ENCODE measurements around the gene MTRR. TPM values are rescaled to one million over a fixed set of nuclear protein-coding genes. Genes with fewer than 3 reads are reported as not detected.

Gene MTRR
- total RNA-seq, 2 donors from 2014 or later, result 15.8 to 23.9 TPM

- peaks cover 8 to 31% of the 10 kb centered on the region in 2 donors for H3K36me3 ChIP-seq (replicated peaks in 1 of 2; ENCODE audit: insufficient read depth in 1 of 2, low read depth in 2 of 2)
- no peaks in the 10 kb centered on the region for H3K9me3 ChIP-seq
- no peaks in the 10 kb centered on the region for H3K27me3 ChIP-seq
- ATAC-seq (no peak), DNase-seq (no peak)
- H3K27ac ChIP-seq, result no peak overlapping the region
- no peaks in the 10 kb centered on the region for H3K4me1 ChIP-seq
- intact Hi-C loops (cut with DNase I), result no loop called here
- TF ChIP-seq CTCF (IDR thresholded peaks at IDR 0.05), result no peak
- H3K4me3 ChIP-seq, result no peak overlapping the region
- WGBS, 2 donors, result 75 to 84% methylated on average over 5 of the region's 5 CpGs
These were observed 25.5 kb downstream of the MTRR start for GRCh38 chr5:7894439-7894838.

GRCh38 chr5:7894860-7895259 is 25.9 kb downstream of the MTRR start:
- no peaks in the 10 kb centered on the region for H3K9me3 ChIP-seq
- no peak for DNase-seq
- WGBS, 2 donors, result 64 to 76% methylated on average over 2 of the region's 2 CpGs
- no peak overlapping the region for H3K27ac ChIP-seq
- no peaks in the 10 kb centered on the region for H3K4me1 ChIP-seq
- no peak for ATAC-seq
- H3K4me3 ChIP-seq, result no peak overlapping the region
- no peaks in the 10 kb centered on the region for H3K27me3 ChIP-seq
- TF ChIP-seq CTCF (IDR thresholded peaks at IDR 0.05) (no peak), POLR2A (IDR thresholded peaks at IDR 0.05) (no peak)
- H3K36me3 ChIP-seq (replicated peaks in 1 of 2; ENCODE audit: insufficient read depth in 1 of 2, low read depth in 2 of 2), result peaks cover 8 to 30% of the 10 kb centered on the region in 2 donors
- intact Hi-C loops (cut with DNase I), result no loop called here

GRCh38 chr5:7897014-7897600 is 28.2 kb downstream of the MTRR start:
- DNase-seq, result peak in 1 of 4 donors; percentile 15
- Histone ChIP-seq H3K27ac (no peak overlapping the region), H3K27me3 (no peaks in the 10 kb centered on the region), H3K4me3 (no peak overlapping the region), H3K36me3 (replicated peaks in 1 of 2; ENCODE audit: insufficient read depth in 1 of 2, low read depth in 2 of 2) (peaks cover 8 to 30% of the 10 kb centered on the region in 2 donors), H3K4me1 (no peaks in the 10 kb centered on the region), H3K9me3 (no peaks in the 10 kb centered on the region)
- ATAC-seq, result no peak
- intact Hi-C loops (cut with DNase I), result no loop called here
- 77 to 78% methylated on average over 5 of the region's 5 CpGs for WGBS, 2 donors
- TF ChIP-seq POLR2A (IDR thresholded peaks at IDR 0.05) (no peak), CTCF (IDR thresholded peaks at IDR 0.05) (peak in 2 of 7 experiments; percentile 8 to 10)

- no peaks in the 10 kb centered on the region for H3K4me1 ChIP-seq
- DNase-seq, result no peak
- no peak overlapping the region for H3K4me3 ChIP-seq
- ATAC-seq, result no peak
- H3K36me3 ChIP-seq (replicated peaks in 1 of 2; ENCODE audit: insufficient read depth in 1 of 2, low read depth in 2 of 2), result peaks cover 0 to 21% of the 10 kb centered on the region in 2 donors
- intact Hi-C loops (cut with DNase I), result no loop called here
- H3K27ac ChIP-seq, result no peak overlapping the region
- 64 to 95% methylated on average over 3 of the region's 3 CpGs for WGBS, 2 donors
- H3K27me3 ChIP-seq, result no peaks in the 10 kb centered on the region
- H3K9me3 ChIP-seq, result no peaks in the 10 kb centered on the region
- TF ChIP-seq CTCF (IDR thresholded peaks at IDR 0.05) (no peak), POLR2A (IDR thresholded peaks at IDR 0.05) (no peak)
These were observed 33.3 kb downstream of the MTRR start for GRCh38 chr5:7902201-7902600.

Measured in body of pancreas (tissue), 4 donors.